ENCODE results near the gene LEF1. TPM values are rescaled to one million over a fixed set of nuclear protein-coding genes. Genes with fewer than 3 reads are reported as not detected.

The LEF1 gene
- total and polyA plus RNA-seq, 2 donors (not counting 3 experiments of a cell fraction or from before 2014, with no cell fraction given), result 0.46 TPM; not detected in 1

- no peak for FAIRE-seq
- ChIA-PET POLR2A (no interaction called here), CTCF (no interaction called here)
- Histone ChIP-seq H3K36me3 (ENCODE audit: control insufficient read depth in 2 of 2, extremely low read depth in 1 of 2, insufficient read depth in 2 of 2, low read length in 2 of 2) (no peaks in the 10 kb centered on the region), H3K9ac (replicated peaks; ENCODE audit: extremely low read depth, insufficient read depth, low read length) (no peak overlapping the region), H3K27me3 (ENCODE audit: control insufficient read depth in 2 of 2, insufficient read depth in 2 of 2, low read length in 2 of 2) (peaks cover 2% of the 10 kb centered on the region in 2 experiments), H3K4me1 (ENCODE audit: control insufficient read depth, extremely low read depth, insufficient read depth, low read length) (no peaks in the 10 kb centered on the region), H3K4me3 (replicated peaks in 1 of 3; ENCODE audit: insufficient read depth in 1 of 3, low read depth in 1 of 3, low read length in 3 of 3) (no peak overlapping the region), H3K9me1 (replicated peaks; ENCODE audit: control insufficient read depth, extremely low read depth, insufficient read depth, low read length) (no peaks in the 10 kb centered on the region), H3K4me2 (ENCODE audit: insufficient read depth, low read length) (no peak overlapping the region), H2AFZ (ENCODE audit: low read depth, low read length) (no peak overlapping the region), H3K9me3 (replicated peaks; ENCODE audit: control insufficient read depth, insufficient read depth, low read length) (no peaks in the 10 kb centered on the region), H3K27ac (ENCODE audit: insufficient read depth, low read depth, low read length) (no peak overlapping the region), H4K20me1 (replicated peaks; ENCODE audit: control insufficient read depth, extremely low read depth, insufficient read depth, low read length) (no peaks in the 10 kb centered on the region), H3K79me2 (ENCODE audit: control insufficient read depth, insufficient read depth, low read length) (no peaks in the 10 kb centered on the region)
- DNase-seq (ENCODE audit: low read depth, low spot score), result no peak
- intact Hi-C loops (cut with micrococcal nuclease) (no loop called here), dilution Hi-C loops (cut with MboI; ENCODE audit: extremely low pct_ligation_motif_present, low sequenced_read_pairs) (no loop called here)
- TF ChIP-seq JUN (IDR thresholded peaks at IDR 0.05; ENCODE audit: borderline replicate concordance, insufficient read depth, insufficient read length, low read depth) (no peak), FOS (IDR thresholded peaks at IDR 0.05; ENCODE audit: borderline replicate concordance, insufficient read depth, low read length) (no peak), MYC (IDR thresholded peaks at IDR 0.05; ENCODE audit: low read depth, low read length) (no peak), POLR2A (IDR thresholded peaks at IDR 0.05; ENCODE audit: low read depth, low read length) (no peak), CTCF (IDR thresholded peaks at IDR 0.05; ENCODE audit: extremely low read depth in 1 of 2, insufficient read depth in 1 of 2, low read depth in 1 of 2, low read length in 2 of 2) (no peak), EZH2 (IDR thresholded peaks at IDR 0.05; ENCODE audit: borderline replicate concordance, low read depth, low read length, severe bottlenecking) (no peak), GATA2 (IDR thresholded peaks at IDR 0.05; ENCODE audit: insufficient read depth, insufficient read length, low read depth, low read length) (no peak), MAX (IDR thresholded peaks at IDR 0.05; ENCODE audit: insufficient read depth, insufficient read length) (no peak), POLR2AphosphoS5 (IDR thresholded peaks at IDR 0.05; ENCODE audit: insufficient read depth, low read depth, low read length) (no peak)
- BruUV-seq (replicated peaks), result no TSS peak
Measured at GRCh38 chr4:108081256-108081655, 87.5 kb downstream of the LEF1 start.

Data from endothelial cell of umbilical vein (primary cell).